Activated B cell treated with CpG ODN at 0.5 μM for 24 hours (primary cell): ENCODE measurements around the gene SIRT3. TPM values are rescaled to one million over a fixed set of nuclear protein-coding genes. Genes with fewer than 3 reads are reported as not detected.
"Not testable (repeated sequence)": the region's sequence is repeated elsewhere in the genome, so short reads cannot be mapped to it uniquely, and the experiment has no call there.

Experiments
- ATAC-seq: fragments of 200-7000 bp; cut with Tn5 transposase; one replicate; pipeline ENCODE4 v1.10.0; 2021; ENCODE audit warnings: low read depth, mild to moderate bottlenecking, moderate library complexity
- CTCF ChIA-PET: fragments of 350-600 bp; sonication (Branson Sonifier 250); formaldehyde crosslinking; loops from one replicate; lab custom pipeline; 2021; ENCODE audit warnings: antibody characterized with exemption; lab: Charles Lee
- POLR2A ChIA-PET: fragments of 350-600 bp; sonication (Branson Sonifier 250); formaldehyde crosslinking; loops from one replicate; lab custom pipeline; 2021; ENCODE audit warnings: antibody characterized with exemption; lab: Charles Lee
- DNase-seq: peaks from one replicate; pipeline ENCODE4 v3.0.0; 2022
- H3K27ac Mint-ChIP-seq: one replicate; pipeline ENCODE4 v1.8.0; 2020; ENCODE audit warnings: mixed read lengths
- H3K27me3 Mint-ChIP-seq: one replicate; pipeline ENCODE4 v1.8.0; 2021; ENCODE audit warnings: mixed read lengths
- H3K36me3 Mint-ChIP-seq: one replicate; pipeline ENCODE4 v1.8.0; 2021; ENCODE audit warnings: low read depth, mixed read lengths
- H3K4me1 Mint-ChIP-seq: one replicate; pipeline ENCODE4 v1.8.0; 2021; ENCODE audit warnings: mixed read lengths
- H3K4me3 Mint-ChIP-seq: one replicate; pipeline ENCODE4 v1.8.0; 2020; ENCODE audit warnings: mild to moderate bottlenecking, mixed read lengths
- H3K9me3 Mint-ChIP-seq: one replicate; pipeline ENCODE4 v1.8.0; 2020; ENCODE audit warnings: mixed read lengths
- intact Hi-C: fragments of 100-400 bp; cut with micrococcal nuclease; formaldehyde crosslinking; loops from one replicate; pipeline ENCODE4 v1.15.1; 2024
- total RNA-seq: library from RNA; stranded (reverse); gene quantifications from 2 replicates; pipeline ENCODE4 v1.2.3, GENCODE V29; 2022

Gene SIRT3
- total RNA-seq, 1 donor from 2014 or later: 21.8 TPM

- intact Hi-C loops, H3K36me3 Mint-ChIP-seq, H3K27me3 Mint-ChIP-seq, ATAC-seq, H3K4me3 Mint-ChIP-seq, H3K9me3 Mint-ChIP-seq, POLR2A ChIA-PET, H3K27ac Mint-ChIP-seq, CTCF ChIA-PET, DNase-seq, H3K4me1 Mint-ChIP-seq: not testable (repeated sequence)
These were observed 45.6 kb downstream of the SIRT3 start for GRCh38 chr11:190546-190945.

GRCh38 chr11:189843-190311 lies 46.3 kb downstream of the SIRT3 start:
- H3K36me3 Mint-ChIP-seq, H3K9me3 Mint-ChIP-seq, H3K4me1 Mint-ChIP-seq, POLR2A ChIA-PET, CTCF ChIA-PET, H3K4me3 Mint-ChIP-seq, intact Hi-C loops, H3K27ac Mint-ChIP-seq, H3K27me3 Mint-ChIP-seq: not testable (repeated sequence)
- ATAC-seq (peak; percentile 76), DNase-seq (peak; percentile 23)

- ATAC-seq, H3K27ac Mint-ChIP-seq, DNase-seq, POLR2A ChIA-PET, H3K4me1 Mint-ChIP-seq, H3K27me3 Mint-ChIP-seq, H3K9me3 Mint-ChIP-seq, CTCF ChIA-PET, H3K4me3 Mint-ChIP-seq, intact Hi-C loops, H3K36me3 Mint-ChIP-seq: not testable (repeated sequence)
These were observed 46.9 kb downstream of the SIRT3 start for GRCh38 chr11:189200-189783.

GRCh38 chr11:180242-180641 lies 55.9 kb downstream of the SIRT3 start:
- DNase-seq, H3K4me3 Mint-ChIP-seq, H3K9me3 Mint-ChIP-seq, H3K27ac Mint-ChIP-seq, ATAC-seq, H3K36me3 Mint-ChIP-seq, CTCF ChIA-PET, H3K4me1 Mint-ChIP-seq, H3K27me3 Mint-ChIP-seq, POLR2A ChIA-PET, intact Hi-C loops: not testable (repeated sequence)

Other genes starting within 250 kb of the SIRT3 start
- not detected in 2 replicates for gene SCGB1C1, start 43.3 kb downstream of the SIRT3 start, total RNA-seq
- 44.2 and 47.0 TPM in 2 replicates for gene BET1L, start 28.9 kb downstream of the SIRT3 start, total RNA-seq
- gene RIC8A, start 28.6 kb downstream of the SIRT3 start, total RNA-seq: 108 and 114 TPM in 2 replicates
- 147 and 149 TPM in 2 replicates for gene PSMD13, start 634 bp upstream of the SIRT3 start, total RNA-seq
- gene NLRP6, start 42.1 kb upstream of the SIRT3 start, total RNA-seq: 0.46 and 0.64 TPM in 2 replicates
- gene PGGHG, start 52.8 kb upstream of the SIRT3 start, total RNA-seq: 62.3 and 74.1 TPM in 2 replicates
- not detected in 2 replicates for gene IFITM5, start 63.2 kb upstream of the SIRT3 start, total RNA-seq
- gene IFITM2, start 71.5 kb upstream of the SIRT3 start, total RNA-seq: 112 and 125 TPM in 2 replicates
- 21.2 and 25.3 TPM in 2 replicates for gene IFITM1, start 77.7 kb upstream of the SIRT3 start, total RNA-seq
- 14.8 and 17.0 TPM in 2 replicates for gene IFITM3, start 84.5 kb upstream of the SIRT3 start, total RNA-seq
- not detected in 2 replicates for gene B4GALNT4, start 133.2 kb upstream of the SIRT3 start, total RNA-seq
- 0.18 TPM in 1 of 2 replicates, not detected in the other for gene PKP3, start 157.9 kb upstream of the SIRT3 start, total RNA-seq
- 19.8 and 24.2 TPM in 2 replicates for gene SIGIRR, start 178.7 kb upstream of the SIRT3 start, total RNA-seq
- gene ANO9, start 205.7 kb upstream of the SIRT3 start, total RNA-seq: 37.2 and 46.1 TPM in 2 replicates
- gene PTDSS2, start 213.9 kb upstream of the SIRT3 start, total RNA-seq: 17.8 and 22.0 TPM in 2 replicates